HG03108 (cell line): ENCODE data around the gene UBE2H.
"Not testable (repeated sequence)": the region's sequence is repeated elsewhere in the genome, so short reads cannot be mapped to it uniquely, and the experiment has no call there.

Experiments used
- ATAC-seq: cut with Tn5 transposase; IDR thresholded peaks from one replicate; pipeline ENCODE4 v1.9.1; 2021; ENCODE audit warnings: moderate library complexity; ENCODE audit not compliant: unreplicated experiment

Gene UBE2H

DNA sequence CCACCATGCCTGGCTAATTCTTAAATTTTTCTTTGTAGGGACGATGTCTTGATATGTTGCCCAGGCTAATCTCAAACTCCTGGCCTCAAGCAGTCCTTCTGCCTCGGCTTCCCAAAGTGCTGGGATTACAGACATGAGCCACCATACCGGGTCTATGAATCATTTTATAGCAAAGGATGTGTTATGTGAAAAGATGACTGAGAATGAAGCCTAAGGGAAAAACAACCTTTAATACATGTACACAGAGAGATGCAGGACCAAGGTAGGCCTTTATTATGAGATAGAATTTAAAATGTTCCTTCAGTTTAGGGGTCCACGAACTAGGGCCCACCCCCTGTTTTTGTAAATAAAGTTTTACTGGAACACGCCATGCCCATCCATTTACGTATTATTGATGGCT, 41.0 kb downstream of the UBE2H start:
- no peak for ATAC-seq

GRCh38 chr7:129909669-129910068, 43.1 kb downstream of the UBE2H start:
- no peak for ATAC-seq

DNA sequence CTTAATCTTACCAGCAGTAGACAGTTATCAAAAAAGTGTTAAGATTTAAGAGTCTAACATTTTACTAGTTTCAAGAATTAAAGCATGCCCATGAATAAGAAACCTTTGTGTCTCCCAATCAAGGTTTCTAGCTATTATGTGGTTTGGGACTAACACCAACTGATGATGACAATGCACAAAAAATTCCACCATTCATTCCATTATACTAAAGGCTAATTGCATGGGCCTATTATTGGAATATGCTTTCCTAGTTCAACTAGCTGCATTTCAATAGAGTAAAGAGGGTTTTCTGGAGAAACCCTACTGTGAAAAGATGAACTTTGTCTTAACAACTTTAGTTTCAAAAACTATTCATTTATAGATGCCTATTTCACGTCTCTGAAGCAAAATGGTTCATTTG, 44.6 kb downstream of the UBE2H start:
- ATAC-seq: no peak

DNA sequence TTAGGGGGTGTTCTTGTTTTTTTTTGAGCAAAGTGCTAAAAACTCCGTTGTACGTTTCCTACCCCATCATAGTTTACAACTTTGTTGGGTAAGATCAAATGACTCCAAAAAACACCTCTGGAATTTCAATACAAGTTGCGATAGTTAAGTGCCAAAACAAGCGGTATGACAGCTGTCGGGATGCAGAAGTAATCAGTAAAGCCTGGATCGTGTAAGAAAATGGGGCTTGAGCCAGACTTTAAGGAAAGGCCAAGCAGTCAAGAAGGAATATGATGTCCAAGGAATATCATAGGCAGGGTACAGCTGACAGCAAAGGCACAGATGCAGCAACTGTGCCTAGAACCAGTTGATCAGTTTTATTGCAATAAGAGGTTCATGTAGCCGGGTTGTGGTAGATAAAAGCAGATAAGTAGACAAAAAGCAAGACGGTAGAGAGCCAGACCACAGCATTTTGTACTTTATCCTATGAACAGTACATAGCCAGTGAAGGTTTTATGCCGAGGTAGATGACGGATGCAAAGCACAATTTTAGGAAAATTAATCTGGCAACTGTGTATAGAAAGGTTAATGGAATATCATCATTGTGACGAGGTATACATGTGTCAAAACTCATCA, 45.5 kb downstream of the UBE2H start:
- no peak for ATAC-seq

DNA sequence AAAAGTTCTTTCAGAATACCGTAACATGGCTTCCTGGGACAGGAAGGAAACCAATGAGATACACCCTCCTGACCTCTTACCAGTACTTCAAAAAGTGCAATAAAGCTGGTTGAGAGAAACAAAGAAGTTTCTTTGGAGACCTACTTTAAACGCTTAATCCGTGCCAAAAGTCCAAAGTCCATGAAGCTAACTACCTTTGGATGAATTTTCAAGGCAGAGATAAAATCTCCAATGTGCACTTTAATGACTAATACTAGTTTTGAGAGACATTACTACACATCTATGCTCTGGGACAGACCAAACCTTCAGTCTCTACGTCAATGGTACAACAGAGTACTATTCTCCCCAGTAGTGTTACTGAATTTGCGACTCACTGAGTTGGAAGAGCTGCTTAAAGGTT, 46.1 kb downstream of the UBE2H start:
- no peak for ATAC-seq

GRCh38 chr7:129903935-129904334, 48.8 kb downstream of the UBE2H start:
- ATAC-seq: peak; percentile 64

DNA sequence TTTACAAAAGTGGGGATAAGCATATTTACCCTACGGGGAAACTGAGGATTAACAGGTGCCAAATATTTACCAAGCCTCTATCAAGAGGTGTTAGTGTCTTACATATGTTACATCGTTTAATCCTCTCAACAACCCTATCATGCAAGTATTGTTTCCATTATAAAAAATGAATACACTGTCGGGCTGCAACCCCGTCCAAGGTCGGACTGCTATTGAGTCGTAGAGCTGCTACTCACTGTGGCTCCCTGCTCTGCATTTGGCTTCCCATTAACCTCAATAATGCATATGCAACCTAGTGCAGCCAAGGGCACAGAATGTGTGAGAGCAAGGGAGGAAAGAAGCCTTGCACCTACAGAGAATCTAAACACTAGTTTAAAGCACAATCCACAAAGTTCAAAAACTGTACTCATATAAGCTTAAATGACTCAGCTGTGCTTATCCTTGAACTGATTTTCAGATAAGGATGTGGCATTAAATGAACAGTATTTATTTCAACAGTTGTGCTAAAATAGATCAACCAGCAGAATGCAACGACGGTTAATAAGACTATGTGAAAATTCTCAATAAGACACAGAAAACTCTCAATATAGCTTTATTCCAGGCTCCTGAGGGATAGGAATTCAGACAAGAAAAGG, 49.9 kb downstream of the UBE2H start:
- no peak for ATAC-seq

- ATAC-seq: no peak
Measured at GRCh38 chr7:129898502-129899160, 54.1 kb downstream of the UBE2H start.

- no peak for ATAC-seq
Measured at GRCh38 chr7:129898007-129898406, 54.8 kb downstream of the UBE2H start.

- no peak for ATAC-seq
Measured at GRCh38 chr7:129896568-129897382, 56.0 kb downstream of the UBE2H start.

DNA sequence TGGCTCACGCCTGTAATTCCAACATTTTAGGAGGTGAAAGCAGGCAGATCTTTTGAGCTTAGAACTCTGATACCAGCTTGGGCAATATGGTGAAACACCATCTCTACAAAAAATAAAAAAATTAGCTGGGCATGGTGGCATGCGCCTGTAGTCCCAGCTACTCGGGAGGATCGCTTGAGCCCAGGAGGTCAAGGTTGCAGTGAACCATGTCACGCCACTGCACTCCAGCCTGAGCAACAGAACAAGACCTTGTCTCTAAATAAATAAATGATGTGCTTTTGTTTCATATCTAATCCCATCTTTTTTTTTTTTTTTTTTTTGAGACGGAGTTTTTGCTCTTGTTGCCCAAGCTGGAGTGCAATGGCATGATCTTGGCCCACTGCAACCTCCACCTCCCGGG, 58.6 kb downstream of the UBE2H start:
- not testable (repeated sequence) for ATAC-seq

- no peak for ATAC-seq
Measured at GRCh38 chr7:129890090-129890489, 62.7 kb downstream of the UBE2H start.

DNA sequence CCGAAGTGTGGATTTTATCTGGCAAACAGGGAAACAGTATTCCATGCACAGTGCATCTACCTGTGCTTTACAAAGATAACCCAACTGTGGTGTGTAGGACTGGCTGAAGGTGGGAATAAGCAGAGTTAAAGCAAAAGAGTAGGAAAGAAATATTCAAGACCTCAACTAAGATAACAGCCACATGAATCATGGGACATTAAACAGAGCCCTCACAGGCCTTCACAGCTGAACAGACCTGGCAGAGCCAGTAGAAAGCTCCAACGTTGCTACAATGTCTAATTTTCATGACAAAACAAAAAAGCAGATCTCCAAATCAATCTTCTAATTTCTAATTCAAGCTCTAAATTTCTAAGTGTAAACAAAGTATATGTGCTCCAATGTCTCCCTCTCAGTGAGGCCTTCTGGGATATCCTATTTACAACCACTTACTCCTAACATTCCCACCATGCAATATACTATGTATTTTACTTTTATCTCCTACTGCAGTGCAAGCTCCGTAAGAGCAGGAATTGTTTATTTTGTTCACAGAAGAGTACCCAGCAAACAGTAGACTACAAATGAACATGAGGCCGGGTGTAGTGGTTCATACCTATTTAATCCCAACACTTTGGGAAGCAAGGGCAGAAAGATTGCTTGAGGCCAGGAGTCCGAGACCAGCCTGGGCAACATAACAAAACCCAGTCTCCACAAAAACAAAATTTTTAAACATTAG, 63.5 kb downstream of the UBE2H start:
- no peak for ATAC-seq

DNA sequence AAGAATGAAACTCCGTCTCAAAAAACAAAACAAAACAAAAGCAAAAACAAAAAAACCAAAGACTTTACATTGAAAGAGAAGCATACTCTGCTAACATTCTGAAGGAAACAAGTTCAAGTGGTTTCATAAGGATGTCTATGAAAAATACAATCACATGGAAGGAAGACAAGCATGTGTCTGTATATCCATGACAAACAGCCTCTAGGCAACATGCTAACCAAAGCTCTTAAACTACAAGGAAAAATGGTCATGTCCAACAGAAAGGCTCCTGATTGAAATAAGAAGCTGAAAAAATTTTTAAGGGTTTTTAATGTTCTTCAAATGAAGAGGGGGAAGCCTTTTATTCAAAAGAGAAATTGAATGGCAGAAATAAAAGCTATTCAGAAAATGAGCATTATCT, 64.9 kb downstream of the UBE2H start:
- ATAC-seq: no peak

DNA sequence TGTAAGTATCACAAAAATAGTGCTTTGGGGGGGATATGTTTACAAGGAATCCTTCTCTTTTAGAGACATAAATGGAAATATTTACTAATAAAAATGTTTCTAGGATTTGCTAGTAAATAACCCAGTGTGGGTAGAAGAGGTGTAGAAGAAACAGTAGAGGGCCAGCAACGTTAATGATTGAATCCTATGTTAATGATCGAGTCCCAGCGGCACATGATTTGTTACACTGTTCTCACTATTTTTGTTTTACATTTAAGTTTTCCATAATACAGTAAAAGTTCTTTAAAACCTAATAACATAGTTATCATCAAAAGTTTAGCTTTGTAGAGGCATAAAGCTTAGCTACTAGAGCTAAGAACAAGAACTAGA, 66.0 kb downstream of the UBE2H start:
- no peak for ATAC-seq

- no peak for ATAC-seq
Measured at GRCh38 chr7:129886167-129886817, 66.5 kb downstream of the UBE2H start.

- no peak for ATAC-seq
Measured at GRCh38 chr7:129884495-129884894, 68.3 kb downstream of the UBE2H start.

GRCh38 chr7:129883151-129883550, 69.6 kb downstream of the UBE2H start:
- no peak for ATAC-seq

GRCh38 chr7:129882531-129882930, 70.2 kb downstream of the UBE2H start:
- no peak for ATAC-seq

GRCh38 chr7:129877146-129877792, 75.5 kb downstream of the UBE2H start:
- no peak for ATAC-seq
